HG02798 (cell line): ENCODE measurements around the gene SGCG.
"Not testable (repeated sequence)": the region's sequence is repeated elsewhere in the genome, so short reads cannot be mapped to it uniquely, and the experiment has no call there.

Source experiments
- ATAC-seq: cut with Tn5 transposase; IDR thresholded peaks from one replicate; pipeline ENCODE4 v1.9.1; 2021; ENCODE audit warnings: mild to moderate bottlenecking; ENCODE audit not compliant: unreplicated experiment, poor library complexity

Gene SGCG, protein sequence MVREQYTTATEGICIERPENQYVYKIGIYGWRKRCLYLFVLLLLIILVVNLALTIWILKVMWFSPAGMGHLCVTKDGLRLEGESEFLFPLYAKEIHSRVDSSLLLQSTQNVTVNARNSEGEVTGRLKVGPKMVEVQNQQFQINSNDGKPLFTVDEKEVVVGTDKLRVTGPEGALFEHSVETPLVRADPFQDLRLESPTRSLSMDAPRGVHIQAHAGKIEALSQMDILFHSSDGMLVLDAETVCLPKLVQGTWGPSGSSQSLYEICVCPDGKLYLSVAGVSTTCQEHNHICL

DNA sequence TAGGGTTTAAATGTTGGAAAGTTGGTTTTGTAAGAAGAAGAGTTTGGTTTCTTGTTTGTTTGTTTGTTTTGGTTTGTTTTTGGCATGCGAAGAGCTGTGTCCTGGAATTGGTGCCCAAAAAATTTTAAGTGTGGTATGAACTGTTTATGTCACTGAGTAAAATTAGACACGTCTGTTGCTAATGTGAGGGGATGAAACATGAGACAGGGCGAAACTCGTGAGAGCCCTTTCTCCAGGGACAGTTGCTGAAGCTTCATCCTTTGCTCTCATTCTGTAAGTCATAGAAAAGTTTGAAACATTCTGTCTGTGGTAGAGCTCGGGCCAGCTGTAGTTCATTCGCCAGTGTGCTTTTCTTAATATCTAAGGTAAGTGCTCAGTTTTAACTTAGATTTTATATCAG lies at the start of gene SGCG:
TSS of gene SGCG (plus strand) at position 269 of the 400 bp plus-strand sequence. CDS start 22,716 bp downstream, outside the sequence.
- ATAC-seq, result no peak

DNA sequence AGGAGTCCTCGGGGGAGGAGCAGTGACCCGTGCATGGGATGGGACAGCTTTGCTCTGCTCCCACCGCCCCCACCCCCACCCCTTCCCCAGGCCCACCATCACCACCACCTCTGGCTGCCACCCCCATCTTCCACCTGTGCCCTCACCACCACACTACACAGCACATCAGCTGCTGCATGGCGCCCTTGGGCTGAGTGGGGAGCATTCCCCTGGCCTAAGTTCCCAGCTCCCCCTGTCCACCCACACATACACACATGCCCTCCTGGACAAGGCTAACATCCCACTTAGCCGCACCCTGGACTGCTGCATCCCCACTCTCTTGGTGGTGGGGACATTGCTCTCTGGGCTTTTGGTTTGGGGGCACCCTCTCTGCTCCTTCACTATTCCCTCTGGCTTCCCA lies 46.2 kb upstream of the SGCG start:
- ATAC-seq, result no peak

DNA sequence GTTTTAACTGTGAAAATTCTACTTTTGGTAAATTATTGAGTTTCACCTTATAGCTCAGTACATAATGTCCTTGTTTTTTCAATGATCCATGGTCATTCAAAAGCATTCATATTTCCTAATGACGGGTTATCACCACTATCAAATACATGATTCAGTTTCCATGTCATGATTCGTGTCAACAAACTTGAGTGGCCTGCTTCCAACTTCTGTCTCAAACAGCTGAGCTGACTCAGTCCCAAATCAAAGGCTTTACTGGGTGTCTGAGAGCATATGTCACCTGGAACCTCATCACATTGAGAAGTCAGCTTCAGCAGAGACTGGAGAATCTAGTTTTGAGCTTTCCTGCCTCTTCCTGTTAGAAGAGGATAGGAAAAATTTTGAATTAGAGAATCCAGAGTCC lies 40.3 kb upstream of the SGCG start:
- ATAC-seq, result no peak

DNA sequence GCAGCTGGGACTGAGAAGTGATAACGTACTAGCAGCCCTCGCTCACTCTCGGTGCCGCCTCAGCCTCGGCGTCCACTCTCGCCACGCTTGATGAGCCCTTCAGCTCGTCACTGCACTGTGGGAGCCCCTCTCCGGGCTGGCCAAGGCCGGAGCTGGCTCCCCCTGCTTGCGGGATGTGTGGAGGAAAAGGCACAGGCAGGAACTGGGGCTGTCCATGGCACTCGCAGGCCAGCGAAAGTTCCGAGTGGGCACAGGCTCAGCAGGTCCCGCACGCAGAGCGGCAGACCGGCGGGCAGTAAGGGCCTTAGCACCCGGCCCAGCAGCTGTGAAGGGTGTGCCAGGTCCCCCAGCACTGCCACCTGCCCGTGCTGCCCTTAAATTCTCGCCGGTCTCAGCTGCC lies 38.8 kb upstream of the SGCG start:
- no peak for ATAC-seq

GRCh38 chr13:23142607-23143006 lies 38.2 kb upstream of the SGCG start:
- ATAC-seq, result not testable (repeated sequence)

DNA sequence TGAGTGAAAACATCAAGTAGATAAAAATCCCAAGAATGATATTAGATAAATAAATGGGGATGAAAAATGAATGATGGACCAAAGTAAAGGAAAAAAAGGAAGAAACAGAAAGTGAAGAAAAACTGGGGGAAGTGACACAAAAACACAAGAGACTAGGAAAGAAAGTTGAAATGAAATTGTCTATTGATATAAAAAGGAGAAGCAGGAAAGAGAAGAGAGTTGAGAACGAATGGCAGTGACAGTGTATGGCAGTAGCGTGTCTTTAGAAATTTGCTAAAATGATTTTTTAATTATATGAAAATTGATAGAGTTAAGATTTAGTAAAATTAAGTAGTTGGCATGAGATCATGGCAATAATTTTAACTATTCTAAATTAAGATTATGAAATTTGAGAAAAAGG lies 36.3 kb upstream of the SGCG start:
- no peak for ATAC-seq

- ATAC-seq, result no peak
These were observed 34.8 kb upstream of the SGCG start for GRCh38 chr13:23146006-23146405.

GRCh38 chr13:23146811-23147625 lies 33.8 kb upstream of the SGCG start:
- ATAC-seq, result no peak

- ATAC-seq, result no peak
These were observed 33.0 kb upstream of the SGCG start for GRCh38 chr13:23147827-23148226.

- no peak for ATAC-seq
These were observed 23.0 kb upstream of the SGCG start for GRCh38 chr13:23157781-23158180.

- no peak for ATAC-seq
These were observed 21.5 kb upstream of the SGCG start for GRCh38 chr13:23159205-23159759.

DNA sequence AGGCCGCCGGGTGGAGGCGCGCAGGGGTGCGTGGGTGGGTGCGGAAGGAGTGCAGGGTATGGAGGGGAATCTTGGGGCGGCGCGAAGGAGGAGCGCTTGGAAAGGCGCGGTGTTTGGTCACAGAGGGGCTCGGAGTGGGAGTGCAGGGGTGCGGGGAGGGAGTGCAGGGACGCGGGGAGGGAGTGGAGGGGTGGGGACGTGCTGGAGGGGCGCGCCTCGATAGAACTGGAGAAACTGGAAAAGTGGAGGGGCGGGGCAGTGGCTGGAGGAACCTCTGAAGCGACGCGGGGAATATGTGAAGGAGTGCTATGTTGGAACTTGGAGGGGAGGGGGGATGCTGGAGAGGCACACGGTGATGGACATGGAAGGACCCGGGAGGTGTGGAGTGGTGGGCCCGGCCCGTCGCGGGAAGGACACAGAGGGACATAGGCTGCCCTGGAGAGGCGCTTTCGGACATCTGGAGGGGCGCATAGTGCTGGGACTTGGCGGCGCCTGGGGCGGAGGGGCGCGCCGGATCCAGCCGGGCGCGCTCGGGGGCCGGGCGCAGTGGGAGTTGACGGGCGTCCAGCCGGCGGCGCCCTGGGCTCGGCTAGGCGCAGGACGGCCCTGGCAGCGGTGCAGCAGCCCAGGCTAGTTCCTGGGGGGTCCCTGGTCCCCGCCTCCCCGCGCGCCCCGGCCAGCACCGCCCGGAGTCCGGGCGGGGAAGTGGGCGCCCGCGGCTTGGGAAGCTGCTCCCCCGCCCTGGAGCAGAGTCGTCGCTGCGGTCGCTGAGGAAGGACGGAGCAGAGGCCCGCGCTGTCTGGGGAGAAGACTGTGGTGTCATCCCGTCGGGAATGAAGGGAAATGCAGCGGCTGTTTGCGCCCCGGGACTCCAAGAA lies 20.8 kb upstream of the SGCG start:
- no peak for ATAC-seq

GRCh38 chr13:23160638-23161480 lies 19.9 kb upstream of the SGCG start:
- no peak for ATAC-seq

- ATAC-seq, result no peak
These were observed 19.3 kb upstream of the SGCG start for GRCh38 chr13:23161481-23161825.

GRCh38 chr13:23175920-23176319 lies 4.9 kb upstream of the SGCG start:
- ATAC-seq, result no peak

- no peak for ATAC-seq
These were observed 1.4 kb downstream of the SGCG start for GRCh38 chr13:23182142-23182541.

DNA sequence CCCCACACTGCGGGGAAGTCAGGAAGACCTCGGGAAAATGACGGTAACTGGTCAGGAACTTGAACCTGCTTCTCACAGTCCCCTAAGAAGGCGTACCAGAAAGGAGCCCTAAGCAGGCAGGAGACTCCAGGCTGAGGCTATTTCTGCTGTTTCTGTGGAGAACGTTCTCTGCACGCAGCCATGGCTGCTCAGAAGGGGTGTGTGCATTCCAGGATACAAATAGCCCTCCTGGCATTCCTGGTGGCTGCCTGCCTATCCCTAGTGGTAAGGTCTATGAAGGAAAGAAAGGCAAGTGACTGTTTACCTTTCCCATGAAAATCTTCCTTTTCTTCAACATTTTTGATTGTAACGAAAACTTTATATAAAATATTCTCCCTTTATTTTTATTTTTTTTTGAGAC lies 2.5 kb downstream of the SGCG start:
- ATAC-seq, result no peak

DNA sequence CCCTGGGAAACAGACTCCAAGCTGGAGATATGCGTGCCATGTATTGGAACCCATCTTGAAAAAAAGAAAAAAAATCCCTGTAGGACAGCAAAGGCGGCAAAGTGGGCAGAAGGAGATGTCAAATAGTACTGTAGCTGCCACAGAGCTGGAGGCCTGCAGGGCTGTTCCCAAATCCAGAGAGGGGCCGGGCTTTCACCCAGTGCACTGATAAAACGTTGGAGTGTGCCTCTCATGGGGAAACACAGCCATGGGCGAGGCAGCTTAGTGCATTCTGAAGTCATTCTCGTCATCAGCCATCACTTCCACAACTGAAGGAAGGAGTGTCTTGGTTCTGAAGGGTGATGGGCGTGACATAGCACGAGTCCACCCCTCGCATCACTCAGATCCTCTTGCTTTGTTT lies 4.8 kb downstream of the SGCG start:
- no peak for ATAC-seq

DNA sequence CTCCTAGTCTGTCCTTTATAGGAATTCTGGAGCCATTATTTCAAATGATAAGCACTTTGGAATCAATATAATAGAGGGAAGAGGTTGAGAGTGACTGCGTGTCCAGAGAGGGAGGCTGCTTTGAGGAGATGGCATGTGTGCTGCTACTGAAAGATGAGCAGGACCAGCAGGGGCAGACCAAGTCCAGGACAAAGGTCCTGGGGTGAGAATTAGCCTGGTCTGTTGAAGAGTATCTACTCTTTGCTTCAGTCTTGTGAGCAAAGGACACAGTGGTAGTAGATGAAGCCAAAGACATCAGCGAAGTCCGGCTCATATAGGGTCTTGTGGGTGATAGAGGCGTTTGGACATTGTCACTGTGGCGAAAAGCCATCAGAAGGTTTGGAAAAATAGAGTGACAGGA lies 21.1 kb downstream of the SGCG start:
- ATAC-seq, result no peak

- no peak for ATAC-seq
These were observed 21.6 kb downstream of the SGCG start for GRCh38 chr13:23202383-23202782.
